Omental fat pad (tissue), 4 donors: ENCODE data around the gene GLP2R. TPM values are rescaled to one million over a fixed set of nuclear protein-coding genes. Genes with fewer than 3 reads are reported as not detected.
"Not testable (repeated sequence)": the region's sequence is repeated elsewhere in the genome, so short reads cannot be mapped to it uniquely, and the experiment has no call there.

Experiments
- ATAC-seq: fragments of 150-250 bp; one replicate; pipeline ENCODE4 v1.9.1; 2016; ENCODE audit warnings: mild to moderate bottlenecking, moderate library complexity; ENCODE audit not compliant: low FRiP score
- DNase-seq: peaks from one replicate; pipeline ENCODE4 v3.0.0-alpha.2; 2019; ENCODE audit warnings: low spot score
- CTCF ChIP-seq, 3 donors: fragments of 450-650 bp; IDR thresholded peaks; one replicate each; pipeline ENCODE4 v1.5.1; 2016 to 2017; ENCODE audit warnings: antibody characterized with exemption in 3 of 3, mild to moderate bottlenecking in 3 of 3, moderate library complexity in 2 of 3
- total RNA-seq, 4 donors: library from RNA; depleted of rRNA; stranded (reverse); fragments of >200 nt; gene quantifications; one replicate each; pipeline ENCODE4 v1.1.0, GENCODE V29; 2016

Gene GLP2R
- total RNA-seq: 10 to 100 TPM; 11.2 to 33.0 (median 21.3) TPM

- TF ChIP-seq CTCF (IDR thresholded peaks at IDR 0.05): no peak
- ATAC-seq: no peak
- DNase-seq: no peak
These were observed at the start of gene GLP2R for GRCh38 chr17:9825641-9826150. GLP2R (plus strand) TSS chr17:9825924; CDS start chr17:9826064, 140 bp downstream.

GRCh38 chr17:9776911-9777310 is 48.8 kb upstream of the GLP2R start:
- ATAC-seq (no peak), DNase-seq (no peak)
- no peak for TF ChIP-seq CTCF (IDR thresholded peaks at IDR 0.05)

GRCh38 chr17:9780552-9780951 is 45.2 kb upstream of the GLP2R start:
- no peak for ATAC-seq
- no peak for DNase-seq
- no peak for TF ChIP-seq CTCF (IDR thresholded peaks at IDR 0.05)

- no peak for TF ChIP-seq CTCF (IDR thresholded peaks at IDR 0.05)
- DNase-seq (no peak), ATAC-seq (no peak)
These were observed 42.7 kb upstream of the GLP2R start for GRCh38 chr17:9783050-9783449.

- ATAC-seq, DNase-seq: not testable (repeated sequence)
These were observed 42.3 kb upstream of the GLP2R start for GRCh38 chr17:9783465-9783864.

GRCh38 chr17:9784544-9784943 is 41.2 kb upstream of the GLP2R start:
- DNase-seq (no peak), ATAC-seq (no peak)
- no peak for TF ChIP-seq CTCF (IDR thresholded peaks at IDR 0.05)

- no peak for TF ChIP-seq CTCF (IDR thresholded peaks at IDR 0.05)
- DNase-seq (no peak), ATAC-seq (no peak)
These were observed 37.1 kb upstream of the GLP2R start for GRCh38 chr17:9788601-9789000.

GRCh38 chr17:9790316-9790715 is 35.4 kb upstream of the GLP2R start:
- no peak for DNase-seq
- no peak for TF ChIP-seq CTCF (IDR thresholded peaks at IDR 0.05)
- no peak for ATAC-seq
